GM23338 (cell line): ENCODE results near the gene AMBRA1. TPM values are rescaled to one million over a fixed set of nuclear protein-coding genes. Genes with fewer than 3 reads are reported as not detected.

ENCODE experiments used
- ATAC-seq: fragments of 200-7000 bp; cut with Tn5 transposase; 3 replicates; pipeline ENCODE4 v1.9.1; 2020
- DNase-seq: peaks from one replicate; pipeline ENCODE4 v3.0.0-alpha.2; 2015; ENCODE audit warnings: low spot score
- H2AFZ ChIP-seq: fragments of 200-600 bp; sonication (generic); 2 replicates; pipeline ENCODE4 v1.8.0; 2016; ENCODE audit warnings: antibody characterized with exemption, mild to moderate bottlenecking, moderate library complexity
- H3F3A ChIP-seq: fragments of 200-600 bp; sonication (generic); replicated peaks from 2 replicates; pipeline ENCODE4 v1.8.0; 2017; ENCODE audit warnings: antibody characterized with exemption, mixed run types, low read depth
- H3K27ac ChIP-seq: fragments of 200-600 bp; sonication (generic); 2 replicates; pipeline ENCODE4 v1.6.1; 2016; ENCODE audit warnings: low read depth
- H3K27me3 ChIP-seq: fragments of 200-600 bp; sonication (generic); 2 replicates; pipeline ENCODE4 v1.8.0; 2016; ENCODE audit warnings: mild to moderate bottlenecking, mixed run types, moderate library complexity; ENCODE audit not compliant: insufficient read depth
- H3K36me3 ChIP-seq: fragments of 200-600 bp; sonication (generic); 2 replicates; pipeline ENCODE4 v1.8.0; 2016; ENCODE audit warnings: mild to moderate bottlenecking; ENCODE audit not compliant: insufficient read depth
- H3K4me1 ChIP-seq: fragments of 200-600 bp; sonication (generic); 2 replicates; pipeline ENCODE4 v1.8.0; 2016; ENCODE audit warnings: mild to moderate bottlenecking, moderate library complexity; ENCODE audit not compliant: insufficient read depth
- H3K4me2 ChIP-seq: fragments of 200-600 bp; sonication (generic); 2 replicates; pipeline ENCODE4 v1.7.1; 2017; ENCODE audit warnings: mixed run types
- H3K4me3 ChIP-seq: fragments of 200-600 bp; sonication (generic); 2 replicates; pipeline ENCODE4 v1.6.1; 2016; ENCODE audit warnings: mixed run types
- H3K79me2 ChIP-seq: fragments of 200-600 bp; sonication (generic); replicated peaks from 2 replicates; pipeline ENCODE4 v1.8.0; 2017; ENCODE audit warnings: mild to moderate bottlenecking; ENCODE audit not compliant: insufficient read depth
- H3K9me2 ChIP-seq: fragments of 200-600 bp; sonication (generic); 2 replicates; pipeline ENCODE4 v1.8.0; 2017; ENCODE audit not compliant: insufficient read depth
- H4K20me1 ChIP-seq: fragments of 200-600 bp; sonication (generic); replicated peaks from 2 replicates; pipeline ENCODE4 v1.8.0; 2017; ENCODE audit warnings: mild to moderate bottlenecking; ENCODE audit not compliant: insufficient read depth
- H3K27ac Mint-ChIP-seq: 2 replicates; pipeline ENCODE4 v1.8.0; 2020; ENCODE audit warnings: inconsistent platforms, mild to moderate bottlenecking, moderate library complexity, mixed read lengths
- H3K27me3 Mint-ChIP-seq: 3 replicates; pipeline ENCODE4 v1.8.0; 2022; ENCODE audit warnings: low read depth, mild to moderate bottlenecking, moderate library complexity, mixed read lengths, inconsistent platforms; ENCODE audit not compliant: insufficient read depth, poor library complexity
- H3K36me3 Mint-ChIP-seq: 3 replicates; pipeline ENCODE4 v1.8.0; 2021; ENCODE audit warnings: low read depth, mild to moderate bottlenecking, inconsistent platforms, moderate library complexity, mixed read lengths
- H3K4me1 Mint-ChIP-seq: 3 replicates; pipeline ENCODE4 v1.8.0; 2020; ENCODE audit warnings: mild to moderate bottlenecking, inconsistent platforms, mixed read lengths
- H3K4me3 Mint-ChIP-seq: 3 replicates; pipeline ENCODE4 v1.8.0; 2021; ENCODE audit warnings: moderate library complexity, mild to moderate bottlenecking, inconsistent platforms, mixed read lengths
- H3K9me3 Mint-ChIP-seq: 3 replicates; pipeline ENCODE4 v1.8.0; 2020; ENCODE audit warnings: moderate library complexity, mild to moderate bottlenecking, inconsistent platforms, mixed read lengths
- EZH2 ChIP-seq: fragments of 200-600 bp; sonication (generic); IDR thresholded peaks from one replicate; pipeline ENCODE4 v1.8.0; 2017; ENCODE audit warnings: antibody characterized with exemption, mild to moderate bottlenecking, low read depth; ENCODE audit not compliant: unreplicated experiment
- NANOG ChIP-seq: IDR thresholded peaks from 2 replicates; pipeline ENCODE4 v1.6.1; 2016; ENCODE audit warnings: antibody characterized with exemption, borderline replicate concordance
- ZNF114 ChIP-seq: fragments of 250-450 bp; sonication (Bioruptor Pico); IDR thresholded peaks from 2 replicates; pipeline ENCODE4 v1.5.0; 2020; ENCODE audit warnings: mild to moderate bottlenecking, moderate library complexity
- polyA plus RNA-seq: library from polyadenylated mRNA; unstranded; fragments of >200 nt; fragmentation: Nextera tagmentation; extraction: Ambion mirVana; gene quantifications from 2 replicates; pipeline ENCODE4 v1.2.1, GENCODE V29; 2016
- total RNA-seq: library from RNA; depleted of rRNA; stranded (reverse); fragments of >200 nt; shearing (Covaris generic); gene quantifications from 2 replicates; pipeline ENCODE4 v1.2.3, GENCODE V29; 2014
- TF ChIP-seq, protein P1 (sequence below), 2 experiments: fragments of 200-600 bp in 1 of 2; sonication (generic) in 1 of 2; conservative IDR thresholded peaks; 2 replicates each; pipeline versions ENCODE4 v1.5.1 to v1.6.1; 2016 to 2017; ENCODE audit warnings: antibody characterized with exemption in 2 of 2, low read depth in 2 of 2, mild to moderate bottlenecking in 2 of 2, moderate library complexity in 1 of 2

The AMBRA1 gene
- total and polyA plus RNA-seq, 2 experiments from 2014 or later, result 8.3 to 34.8 TPM

DNA sequence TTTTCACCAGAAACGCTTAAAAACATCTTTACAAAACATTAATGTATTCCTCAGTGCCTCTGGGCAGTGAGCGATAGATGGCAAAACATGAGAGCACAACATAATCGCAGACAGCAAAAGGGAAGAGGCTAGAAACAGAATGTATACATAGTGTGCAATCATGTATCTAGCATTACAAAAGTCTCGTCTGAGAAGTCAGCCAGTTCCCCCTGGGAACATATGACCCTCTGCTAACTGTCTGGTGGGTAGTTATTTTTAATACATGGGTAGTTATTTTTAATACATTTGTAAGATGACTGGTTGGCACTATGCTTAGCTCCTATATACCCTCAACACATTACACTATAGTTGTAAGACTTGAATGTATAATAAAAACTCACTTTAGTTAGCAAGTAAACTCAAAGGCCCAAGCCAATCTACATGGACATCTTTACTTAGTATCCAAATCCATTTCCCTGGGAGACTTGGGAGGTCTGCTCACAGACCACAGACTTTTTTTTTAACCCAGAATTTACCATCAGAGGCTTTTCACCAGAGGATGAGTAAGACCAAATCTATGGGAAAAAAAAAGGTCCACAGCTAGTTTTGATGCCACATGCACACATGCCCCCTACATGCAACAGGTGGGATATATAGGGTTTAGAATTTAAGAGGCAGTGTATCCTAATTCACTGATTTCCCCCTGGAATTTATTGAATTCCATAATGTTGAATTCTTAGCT is 71.7 kb downstream of the AMBRA1 start:
- TF ChIP-seq NANOG, result no peak
- TF ChIP-seq, protein P1, sequence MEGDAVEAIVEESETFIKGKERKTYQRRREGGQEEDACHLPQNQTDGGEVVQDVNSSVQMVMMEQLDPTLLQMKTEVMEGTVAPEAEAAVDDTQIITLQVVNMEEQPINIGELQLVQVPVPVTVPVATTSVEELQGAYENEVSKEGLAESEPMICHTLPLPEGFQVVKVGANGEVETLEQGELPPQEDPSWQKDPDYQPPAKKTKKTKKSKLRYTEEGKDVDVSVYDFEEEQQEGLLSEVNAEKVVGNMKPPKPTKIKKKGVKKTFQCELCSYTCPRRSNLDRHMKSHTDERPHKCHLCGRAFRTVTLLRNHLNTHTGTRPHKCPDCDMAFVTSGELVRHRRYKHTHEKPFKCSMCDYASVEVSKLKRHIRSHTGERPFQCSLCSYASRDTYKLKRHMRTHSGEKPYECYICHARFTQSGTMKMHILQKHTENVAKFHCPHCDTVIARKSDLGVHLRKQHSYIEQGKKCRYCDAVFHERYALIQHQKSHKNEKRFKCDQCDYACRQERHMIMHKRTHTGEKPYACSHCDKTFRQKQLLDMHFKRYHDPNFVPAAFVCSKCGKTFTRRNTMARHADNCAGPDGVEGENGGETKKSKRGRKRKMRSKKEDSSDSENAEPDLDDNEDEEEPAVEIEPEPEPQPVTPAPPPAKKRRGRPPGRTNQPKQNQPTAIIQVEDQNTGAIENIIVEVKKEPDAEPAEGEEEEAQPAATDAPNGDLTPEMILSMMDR (conservative IDR thresholded peaks at IDR 0.05; ENCODE audit: low read depth in 2 of 2), result peak; percentile 32 to 55
- Histone ChIP-seq H3K27me3 (no peaks in the 10 kb centered on the region), H3K36me3 (no peaks in the 10 kb centered on the region), H3K9me2 (no peaks in the 10 kb centered on the region), H2AFZ (no peak overlapping the region), H4K20me1 (peaks cover 22% of the 10 kb centered on the region), H3F3A (0 out of 2 replicates have a peak, but pooled peaks cover 7% of the 10 kb centered on the region), H3K4me1 (peaks cover 30% of the 10 kb centered on the region), H3K4me2 (no peak overlapping the region), H3K27ac (peak overlapping the region; percentile 87), H3K4me3 (no peak overlapping the region), H3K79me2 (peaks cover 94% of the 10 kb centered on the region)
- peak; percentile 47 for ATAC-seq
- no peaks in the 10 kb centered on the region for H3K27me3 Mint-ChIP-seq
- no peak overlapping the region for H3K4me3 Mint-ChIP-seq
- peaks cover 35% of the 10 kb centered on the region for H3K4me1 Mint-ChIP-seq
- DNase-seq, result peak; percentile 33
- H3K27ac Mint-ChIP-seq, result no peak overlapping the region
- 0 out of 3 replicates have a peak, but pooled peaks cover 2% of the 10 kb centered on the region for H3K36me3 Mint-ChIP-seq
- H3K9me3 Mint-ChIP-seq, result no peaks in the 10 kb centered on the region; the same call in 2 of the 3 replicates

DNA sequence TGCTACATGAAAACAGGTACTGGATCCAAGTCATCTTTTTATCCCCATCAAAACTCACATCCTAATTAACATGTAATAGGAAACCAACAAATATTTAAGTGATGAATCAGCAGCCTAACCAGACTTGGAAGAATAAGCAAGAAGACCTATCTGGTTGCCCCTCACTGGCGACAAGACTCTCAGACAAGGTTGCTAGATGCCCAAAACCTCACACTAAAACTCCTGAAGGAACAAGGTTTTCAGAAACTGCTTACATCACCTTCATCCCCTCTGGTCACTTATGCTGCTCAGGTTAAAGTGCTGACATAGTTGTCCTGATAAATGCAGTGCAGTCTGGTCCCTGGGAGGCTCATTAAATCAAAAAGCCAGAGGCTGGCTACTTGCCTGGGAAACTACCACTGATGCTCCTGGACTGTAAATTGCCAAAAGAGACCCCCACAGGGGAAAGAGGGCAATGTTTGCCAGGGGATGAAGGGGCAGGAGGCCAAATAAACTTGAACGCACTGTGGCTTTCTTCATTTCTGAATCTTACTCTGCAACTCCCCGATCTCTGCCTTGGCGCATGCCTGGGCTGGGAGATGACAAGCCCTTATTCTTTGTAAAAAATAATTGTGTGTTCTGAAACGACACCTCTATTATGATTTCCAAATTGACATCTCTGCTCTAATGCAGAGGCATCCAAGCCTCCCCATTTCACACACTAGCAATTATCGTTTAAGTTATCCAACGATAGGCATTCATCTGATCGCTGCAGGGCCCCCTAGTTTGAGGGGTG is 72.7 kb downstream of the AMBRA1 start:
- peak overlapping the region; percentile 87 for H3K27ac ChIP-seq
- Mint-ChIP-seq H3K36me3 (no peaks in the 10 kb centered on the region), H3K4me3 (no peak overlapping the region), H3K4me1 (peaks cover 35% of the 10 kb centered on the region), H3K9me3 (no peaks in the 10 kb centered on the region), H3K27ac (peak overlapping the region; percentile 78), H3K27me3 (no peaks in the 10 kb centered on the region)
- H3K36me3 ChIP-seq, result no peaks in the 10 kb centered on the region
- H3K9me2 ChIP-seq, result no peaks in the 10 kb centered on the region
- peak overlapping the region; percentile 66 for H3K4me2 ChIP-seq
- no peaks in the 10 kb centered on the region for H3K27me3 ChIP-seq
- peaks cover 30% of the 10 kb centered on the region for H3K4me1 ChIP-seq
- no peak overlapping the region for H2AFZ ChIP-seq
- ATAC-seq (no peak; the same call in 2 of the 3 replicates), DNase-seq (peak; percentile 34)
- peaks cover 92% of the 10 kb centered on the region for H3K79me2 ChIP-seq
- H3F3A ChIP-seq, result 0 out of 2 replicates have a peak, but pooled peaks cover 7% of the 10 kb centered on the region
- no peak overlapping the region for H3K4me3 ChIP-seq
- H4K20me1 ChIP-seq, result peaks cover 23% of the 10 kb centered on the region
- TF ChIP-seq, protein P1 (conservative IDR thresholded peaks at IDR 0.05; ENCODE audit: low read depth in 2 of 2), result no peak
- no peak for TF ChIP-seq ZNF114 (CRISPR knock-in tag)
- TF ChIP-seq EZH2, result no peak
